Measurements from ENCODE around the gene PRPH2.

The PRPH2 gene

DNA sequence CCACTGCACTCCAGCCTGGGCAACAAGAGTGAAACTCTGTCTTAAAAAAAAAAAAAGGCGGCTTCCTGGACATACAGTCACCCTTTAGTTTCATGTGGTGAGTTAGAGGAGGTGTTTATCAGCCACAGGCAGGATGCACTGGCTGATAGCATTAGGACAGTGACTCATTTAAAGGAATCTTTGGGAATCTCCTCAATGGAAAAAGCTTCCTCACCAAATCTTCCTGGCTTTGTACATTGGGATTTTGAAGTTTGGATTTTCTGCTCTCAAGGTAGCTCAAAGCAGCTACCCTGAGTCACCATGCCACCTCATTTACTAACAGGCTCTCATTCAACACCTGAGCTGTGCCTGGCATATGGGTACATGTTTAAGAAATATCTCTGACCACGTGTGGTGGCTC is 20.2 kb downstream of the PRPH2 start:
- no peak for DNase-seq (ENCODE audit: low read depth)
- no peak overlapping the region for H3K4me3 ChIP-seq (ENCODE audit: low read depth, low read length)
- TF ChIP-seq, protein P1, sequence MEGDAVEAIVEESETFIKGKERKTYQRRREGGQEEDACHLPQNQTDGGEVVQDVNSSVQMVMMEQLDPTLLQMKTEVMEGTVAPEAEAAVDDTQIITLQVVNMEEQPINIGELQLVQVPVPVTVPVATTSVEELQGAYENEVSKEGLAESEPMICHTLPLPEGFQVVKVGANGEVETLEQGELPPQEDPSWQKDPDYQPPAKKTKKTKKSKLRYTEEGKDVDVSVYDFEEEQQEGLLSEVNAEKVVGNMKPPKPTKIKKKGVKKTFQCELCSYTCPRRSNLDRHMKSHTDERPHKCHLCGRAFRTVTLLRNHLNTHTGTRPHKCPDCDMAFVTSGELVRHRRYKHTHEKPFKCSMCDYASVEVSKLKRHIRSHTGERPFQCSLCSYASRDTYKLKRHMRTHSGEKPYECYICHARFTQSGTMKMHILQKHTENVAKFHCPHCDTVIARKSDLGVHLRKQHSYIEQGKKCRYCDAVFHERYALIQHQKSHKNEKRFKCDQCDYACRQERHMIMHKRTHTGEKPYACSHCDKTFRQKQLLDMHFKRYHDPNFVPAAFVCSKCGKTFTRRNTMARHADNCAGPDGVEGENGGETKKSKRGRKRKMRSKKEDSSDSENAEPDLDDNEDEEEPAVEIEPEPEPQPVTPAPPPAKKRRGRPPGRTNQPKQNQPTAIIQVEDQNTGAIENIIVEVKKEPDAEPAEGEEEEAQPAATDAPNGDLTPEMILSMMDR (IDR thresholded peaks at IDR 0.05; ENCODE audit: control insufficient read depth, extremely low read depth, insufficient read depth) = no peak

DNA sequence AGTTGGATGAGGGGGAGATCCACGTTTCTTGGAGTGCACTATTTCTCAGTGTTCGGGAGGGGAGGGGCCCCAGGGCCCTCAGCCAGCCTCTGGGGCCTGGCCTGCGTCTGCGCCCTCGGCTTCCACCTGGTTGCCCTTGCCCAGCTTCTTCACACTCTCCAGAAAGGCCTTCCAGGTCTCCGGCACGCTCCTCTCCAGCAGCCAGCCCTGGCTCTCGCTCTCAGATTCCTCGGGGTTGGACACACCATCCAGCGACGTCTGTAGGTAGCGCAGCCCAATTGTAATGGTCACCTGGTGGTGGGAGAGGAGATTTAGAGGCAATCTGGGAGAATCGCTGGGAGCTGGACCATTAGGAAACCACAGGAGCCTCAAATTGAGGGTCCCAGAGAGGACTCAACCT is 24.2 kb downstream of the PRPH2 start:
- no peak overlapping the region for H3K4me3 ChIP-seq (ENCODE audit: low read depth, low read length)
- DNase-seq (ENCODE audit: low read depth) = no peak
- TF ChIP-seq, protein P1 (IDR thresholded peaks at IDR 0.05; ENCODE audit: control insufficient read depth, extremely low read depth, insufficient read depth) = no peak

GRCh38 chr6:42697268-42697655 is 25.1 kb downstream of the PRPH2 start:
- TF ChIP-seq, protein P1 (IDR thresholded peaks at IDR 0.05; ENCODE audit: control insufficient read depth, extremely low read depth, insufficient read depth) = no peak
- no peak for DNase-seq (ENCODE audit: low read depth)
- no peak overlapping the region for H3K4me3 ChIP-seq (ENCODE audit: low read depth, low read length)

- TF ChIP-seq, protein P1 (IDR thresholded peaks at IDR 0.05; ENCODE audit: control insufficient read depth, extremely low read depth, insufficient read depth) = no peak
- no peak for DNase-seq (ENCODE audit: low read depth)
- no peak overlapping the region for H3K4me3 ChIP-seq (ENCODE audit: low read depth, low read length)
Observed at GRCh38 chr6:42696526-42697267, 25.7 kb downstream of the PRPH2 start.

GRCh38 chr6:42694586-42694985 is 27.8 kb downstream of the PRPH2 start:
- DNase-seq (ENCODE audit: low read depth) = no peak
- H3K4me3 ChIP-seq (ENCODE audit: low read depth, low read length) = no peak overlapping the region
- TF ChIP-seq, protein P1 (IDR thresholded peaks at IDR 0.05; ENCODE audit: control insufficient read depth, extremely low read depth, insufficient read depth) = no peak

DNA sequence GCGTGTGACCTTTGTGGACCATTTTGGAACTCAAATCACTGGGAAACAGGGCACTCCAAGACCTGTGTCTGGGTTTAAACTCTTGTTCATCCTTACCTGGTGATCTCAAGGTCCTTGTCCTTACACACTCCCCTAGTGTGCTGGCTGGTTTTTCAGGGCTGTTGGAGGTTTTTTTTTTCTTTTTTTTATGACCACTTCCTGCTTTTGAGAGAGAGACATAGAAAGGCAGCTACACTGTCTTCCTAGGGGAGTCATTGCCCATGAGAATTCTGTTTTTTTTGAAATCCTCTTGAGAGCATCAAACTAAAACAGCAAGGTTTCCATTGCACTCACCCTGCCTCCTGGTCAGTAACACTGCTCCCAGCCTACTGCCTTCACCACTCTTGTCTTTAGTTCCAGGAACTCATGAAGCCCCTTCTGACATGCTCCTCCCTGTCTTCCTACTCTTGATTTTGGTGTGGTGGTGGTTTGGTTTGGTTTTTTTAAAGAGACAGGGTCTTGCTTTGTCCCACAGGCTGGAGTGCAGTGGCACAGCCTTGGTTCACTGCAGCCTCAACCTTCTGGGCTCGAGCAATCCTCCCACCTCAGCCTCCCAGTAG is 28.6 kb downstream of the PRPH2 start:
- no peak overlapping the region for H3K4me3 ChIP-seq (ENCODE audit: low read depth, low read length)
- TF ChIP-seq, protein P1 (IDR thresholded peaks at IDR 0.05; ENCODE audit: control insufficient read depth, extremely low read depth, insufficient read depth) = no peak
- DNase-seq (ENCODE audit: low read depth) = no peak
